GM19238 (cell line): ENCODE data around the gene HSPA8.

Source experiments
- DNase-seq: peaks from one replicate; pipeline ENCODE4 v3.0.0; 2011; ENCODE audit warnings: low spot score; ENCODE audit not compliant: insufficient read length

Gene HSPA8

DNA sequence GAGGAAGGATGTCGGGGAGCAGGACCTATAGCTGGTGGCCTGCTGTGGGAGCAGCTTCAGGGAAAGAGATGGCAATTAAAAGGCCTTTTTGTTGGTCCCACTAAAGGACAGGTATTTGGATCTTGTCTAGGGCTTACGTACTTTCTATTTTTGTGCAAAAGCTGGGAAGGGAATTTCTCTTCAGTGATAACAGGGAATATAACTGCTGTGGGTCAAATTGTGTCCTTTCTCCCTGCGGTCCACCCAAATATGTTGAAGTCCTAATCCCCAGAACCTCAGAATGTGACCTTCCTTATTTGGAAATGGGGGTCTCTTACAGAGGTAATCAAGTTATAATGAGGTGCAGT, 14.0 kb downstream of the HSPA8 start:
- no peak for DNase-seq

DNA sequence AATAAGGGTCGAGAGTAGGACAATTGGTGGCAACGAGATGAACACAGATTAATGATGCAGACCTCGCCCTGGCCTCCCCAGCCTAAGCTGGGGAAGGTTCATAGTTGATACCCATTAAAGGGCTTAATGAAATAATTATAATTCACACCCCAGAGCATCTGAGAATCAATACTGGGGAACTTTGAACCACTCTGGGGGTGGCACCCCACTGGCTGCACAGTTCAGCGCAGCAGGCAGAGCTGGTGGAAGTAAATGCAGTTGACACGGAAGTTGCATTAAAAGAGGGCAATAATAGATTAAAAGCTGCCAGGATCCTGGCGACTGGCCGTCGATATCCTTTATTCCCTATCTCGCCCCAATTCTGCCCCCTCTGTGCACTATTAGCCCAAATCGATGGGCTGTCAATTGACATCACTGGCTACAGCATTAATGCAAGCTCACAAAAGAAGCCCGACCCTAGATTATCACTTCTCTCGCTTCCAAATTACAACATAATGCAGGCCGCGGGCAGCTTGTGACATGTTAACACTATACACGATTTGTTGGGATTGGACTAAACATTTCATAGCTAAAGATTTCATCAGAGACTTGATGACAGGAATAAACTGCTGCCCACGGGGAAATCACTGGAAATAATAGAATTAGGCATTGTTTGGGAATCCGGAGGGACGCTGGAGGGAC, 14.5 kb downstream of the HSPA8 start:
- DNase-seq = no peak

DNA sequence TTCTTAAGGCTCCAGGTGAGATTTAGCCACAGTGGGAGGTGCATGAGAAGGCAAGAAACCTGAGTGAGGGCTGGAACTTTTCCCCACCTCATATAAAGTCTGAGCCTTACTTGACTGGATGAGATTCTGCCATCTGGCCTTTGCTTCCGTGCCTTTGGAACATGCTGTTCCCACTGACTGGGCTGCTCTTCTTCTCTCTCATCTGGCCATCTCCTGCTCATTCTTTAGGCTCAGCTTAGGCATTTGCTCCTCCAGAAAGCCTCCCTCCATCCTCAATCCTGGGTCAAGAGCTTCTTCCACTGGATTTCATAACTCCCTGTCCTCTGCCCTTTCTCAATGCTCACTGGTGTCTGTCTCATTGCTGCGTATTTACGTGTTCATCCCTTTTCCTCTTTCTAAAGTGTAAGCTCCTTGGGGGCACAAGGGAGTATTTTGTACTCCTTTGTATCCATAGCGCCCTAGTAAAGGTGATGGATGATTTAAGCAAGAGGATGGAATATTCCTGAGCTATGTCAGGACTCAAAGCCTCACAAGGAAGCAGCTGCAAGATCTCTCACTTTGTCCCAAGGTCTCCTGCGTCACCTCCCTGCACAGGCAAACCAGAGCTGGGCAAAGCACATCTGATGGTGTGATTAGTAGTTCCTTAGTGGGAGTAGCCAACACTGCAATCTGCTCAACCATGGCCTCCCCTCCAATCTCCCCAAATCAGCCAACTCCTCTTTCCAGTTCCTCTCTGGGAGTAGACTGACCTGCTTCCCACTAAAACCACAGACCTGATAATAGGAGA, 15.3 kb downstream of the HSPA8 start:
- DNase-seq = no peak

DNA sequence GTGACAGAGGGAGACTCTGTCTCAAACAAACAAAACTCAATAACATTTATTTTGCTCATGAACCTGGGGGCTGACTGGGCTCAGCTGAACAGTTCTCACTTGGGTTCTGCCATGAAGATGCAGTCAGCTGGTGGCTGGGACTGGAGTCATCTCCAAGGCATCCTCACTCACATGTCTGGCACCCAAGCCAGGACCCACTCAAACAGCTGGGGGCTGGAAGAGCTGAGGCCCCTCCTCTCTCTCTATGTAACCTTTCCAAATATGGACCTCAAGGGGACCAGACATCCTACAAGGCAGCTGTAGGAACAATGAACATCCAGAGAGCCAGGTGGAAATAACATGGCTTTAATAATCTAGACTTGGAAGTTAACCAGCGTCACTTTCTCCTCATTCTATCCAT, 16.8 kb downstream of the HSPA8 start:
- no peak for DNase-seq

DNA sequence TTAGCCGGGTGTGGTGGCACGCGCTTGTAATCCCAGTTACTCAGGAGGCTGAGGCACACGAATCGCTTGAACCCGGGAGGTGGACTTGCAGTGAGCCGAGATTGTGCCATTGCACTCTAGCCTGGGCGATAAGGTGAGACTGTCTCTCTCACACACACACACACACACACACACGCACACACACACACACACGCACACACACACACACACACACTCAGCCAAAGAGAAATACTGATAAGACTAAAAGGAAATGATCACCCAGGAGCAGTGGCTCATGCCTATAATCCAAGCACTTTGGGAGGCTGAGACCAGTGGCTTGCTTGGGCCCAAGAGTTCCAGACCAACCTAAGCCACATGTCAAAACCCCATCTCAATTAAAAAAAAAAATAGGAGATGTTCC, 20.8 kb downstream of the HSPA8 start:
- no peak for DNase-seq

DNA sequence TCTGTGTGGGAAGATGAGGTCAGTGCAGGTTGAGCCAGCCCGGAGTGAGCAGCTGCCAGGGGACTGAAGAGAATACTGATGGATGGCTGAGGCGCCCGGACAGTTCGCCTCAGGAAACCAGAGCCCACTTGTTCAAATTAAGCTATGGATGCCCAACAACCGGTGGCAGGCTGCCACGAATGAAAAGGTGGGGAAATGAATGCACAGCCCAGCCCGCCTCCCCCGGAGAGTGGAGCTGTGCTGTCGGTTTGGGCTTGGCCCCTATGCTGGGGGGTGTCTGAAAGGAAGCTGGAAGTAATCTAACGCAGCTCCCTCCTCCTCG, 21.9 kb downstream of the HSPA8 start:
- DNase-seq = no peak

DNA sequence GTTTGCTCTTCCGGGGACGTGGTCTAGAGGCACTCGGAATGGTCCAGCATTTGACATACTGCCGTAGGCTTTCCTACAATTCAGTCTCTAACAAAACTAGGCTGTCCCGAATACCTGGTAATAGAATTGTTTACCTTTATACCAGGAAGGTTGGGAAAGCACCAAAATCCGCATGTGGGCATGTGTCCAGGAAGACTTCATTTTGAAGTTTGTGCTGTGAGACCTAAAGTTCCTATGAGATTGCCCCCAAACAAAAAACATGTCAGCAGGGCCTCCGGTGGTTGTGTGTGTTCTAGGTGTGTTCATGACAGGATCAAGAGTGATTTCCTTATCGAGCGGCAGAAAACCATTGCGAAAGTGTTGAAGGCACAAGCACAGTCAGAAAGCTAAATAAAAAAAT, 26.1 kb downstream of the HSPA8 start:
- DNase-seq = no peak

DNA sequence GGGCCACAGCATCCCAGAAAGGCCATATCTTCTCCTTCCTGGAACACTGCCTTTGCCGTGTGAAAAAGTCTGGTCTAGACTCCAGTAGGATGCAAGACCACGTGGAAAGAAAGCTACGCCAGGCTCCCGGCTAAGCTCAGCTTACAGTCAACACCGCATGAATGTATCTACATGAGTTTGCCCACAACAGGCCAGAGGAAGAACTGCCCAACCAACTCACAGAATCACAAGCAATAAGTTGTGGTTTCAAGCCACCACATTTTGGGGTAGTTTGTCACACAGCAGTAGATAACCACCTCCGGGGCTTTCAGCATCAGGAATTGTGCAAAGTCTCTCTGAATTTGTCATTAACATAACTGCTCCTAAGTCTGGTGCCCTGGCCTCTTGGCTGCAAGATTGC, 27.3 kb downstream of the HSPA8 start:
- no peak for DNase-seq

DNA sequence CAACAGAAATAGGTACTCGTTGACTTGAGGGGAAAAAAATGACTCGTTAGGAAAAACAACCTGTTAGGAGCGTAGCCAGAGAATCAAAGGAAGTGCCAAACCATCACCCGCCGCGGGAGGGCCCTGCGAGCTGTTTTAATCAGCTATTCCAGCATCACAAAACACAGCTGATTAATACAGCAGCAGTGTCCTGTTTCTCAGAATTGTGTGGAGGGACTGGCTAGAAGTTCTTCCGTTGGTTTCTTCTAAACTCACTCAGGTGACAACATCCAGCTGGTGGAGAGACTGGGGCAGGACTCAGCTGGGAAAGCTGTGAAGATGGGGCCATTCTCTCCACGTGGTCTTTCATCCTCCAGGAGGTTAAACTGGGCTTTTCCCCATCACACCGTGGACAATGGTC, 28.0 kb downstream of the HSPA8 start:
- DNase-seq = no peak

DNA sequence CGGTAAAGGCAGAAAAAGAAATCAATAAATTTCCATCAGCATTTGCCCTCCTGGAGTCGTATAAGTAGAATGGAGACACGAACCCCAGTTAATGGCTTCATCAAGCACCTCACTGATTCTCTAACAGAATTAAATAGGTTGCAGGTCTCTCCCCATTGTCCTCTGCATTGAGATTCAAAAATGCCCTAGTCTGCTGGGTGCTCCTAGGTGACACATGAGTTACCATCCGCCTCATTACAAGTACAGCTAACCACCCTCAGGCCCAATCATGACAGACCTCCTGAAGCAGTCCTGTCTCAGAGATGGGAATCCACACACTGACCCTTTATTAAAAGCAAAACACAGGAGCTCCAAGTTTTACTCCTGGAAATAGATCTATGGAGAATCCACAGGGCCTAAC, 31.4 kb downstream of the HSPA8 start:
- no peak for DNase-seq

DNA sequence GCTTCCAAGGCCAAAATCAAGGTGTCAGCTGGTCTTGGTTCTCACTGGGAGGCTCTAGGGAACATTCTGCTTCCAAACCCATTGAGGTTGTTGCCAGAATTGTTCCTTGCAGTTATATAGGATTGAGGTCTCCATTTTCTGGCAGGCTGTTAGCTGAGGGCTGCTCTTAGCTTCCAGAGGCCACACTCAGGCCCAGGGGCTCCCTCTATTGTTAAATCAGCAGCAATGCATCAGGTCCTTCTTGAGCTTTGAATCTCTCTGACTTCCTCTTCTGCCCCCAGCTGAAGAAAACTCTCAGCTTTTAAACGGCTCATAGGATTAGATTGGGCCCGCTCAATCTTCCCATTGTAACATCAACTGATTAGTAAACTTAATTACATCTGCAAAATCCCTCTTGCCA, 41.0 kb downstream of the HSPA8 start:
- DNase-seq = peak; percentile 36

DNA sequence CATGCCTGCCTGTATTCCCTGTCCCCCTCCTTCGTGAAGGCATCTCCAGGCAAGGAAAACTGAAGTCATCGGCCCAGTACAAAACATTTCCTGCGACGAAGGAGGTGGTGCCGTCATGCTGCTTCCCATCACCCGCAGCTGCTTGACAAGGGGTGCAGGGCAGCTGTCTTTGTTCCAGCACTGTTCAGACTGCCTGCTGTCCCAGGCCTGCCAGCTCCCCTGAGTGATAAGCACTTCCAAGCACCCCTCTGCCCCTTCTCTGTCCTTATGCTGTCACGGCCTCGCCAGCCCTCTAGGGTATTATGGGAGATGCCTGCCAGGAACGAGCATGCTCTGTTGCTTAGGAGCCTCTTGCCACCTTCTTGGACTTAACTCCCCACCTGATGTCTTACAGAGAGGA, 43.2 kb downstream of the HSPA8 start:
- no peak for DNase-seq

DNA sequence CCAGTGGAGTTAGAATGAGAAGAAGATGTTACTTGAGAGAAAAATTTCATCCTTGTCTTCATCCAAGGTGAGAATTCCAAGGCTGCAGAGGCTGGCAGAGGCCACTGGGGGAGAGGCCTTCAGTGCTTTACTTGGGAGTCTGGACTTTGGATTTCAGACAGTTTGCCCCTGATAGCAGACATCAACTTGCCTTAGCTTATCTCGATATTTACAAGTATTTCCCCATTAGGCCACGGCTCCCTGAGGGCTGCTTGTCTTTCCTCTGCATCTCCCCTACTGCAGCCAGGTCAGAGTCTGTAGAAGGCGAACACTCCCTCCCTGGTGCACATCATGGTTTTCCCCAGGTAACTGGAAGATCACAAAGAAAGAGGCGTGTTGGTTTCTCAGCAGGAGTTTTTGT, 50.4 kb downstream of the HSPA8 start:
- no peak for DNase-seq
